Hepatocyte (in vitro differentiated cells): ENCODE results near the gene TXN2.

ENCODE experiments used
- EZH2 ChIP-seq: fragments of 200-600 bp; sonication (generic); IDR thresholded peaks from 2 replicates; pipeline ENCODE4 v1.6.1; 2016; ENCODE audit warnings: antibody characterized with exemption, mild to moderate bottlenecking, borderline replicate concordance
- EZH2phosphoT487 ChIP-seq: fragments of 200-600 bp; sonication (generic); IDR thresholded peaks from one replicate; pipeline ENCODE4 v1.6.1; 2018; ENCODE audit warnings: antibody characterized with exemption, mild to moderate bottlenecking, low read depth, moderate library complexity; ENCODE audit not compliant: unreplicated experiment, severe bottlenecking
- TF ChIP-seq, protein P1 (sequence below): fragments of 200-600 bp; sonication (generic); IDR thresholded peaks from 2 replicates; pipeline ENCODE4 v1.5.1; 2016; ENCODE audit warnings: antibody characterized with exemption, mild to moderate bottlenecking; ENCODE audit not compliant: poor library complexity

DNA sequence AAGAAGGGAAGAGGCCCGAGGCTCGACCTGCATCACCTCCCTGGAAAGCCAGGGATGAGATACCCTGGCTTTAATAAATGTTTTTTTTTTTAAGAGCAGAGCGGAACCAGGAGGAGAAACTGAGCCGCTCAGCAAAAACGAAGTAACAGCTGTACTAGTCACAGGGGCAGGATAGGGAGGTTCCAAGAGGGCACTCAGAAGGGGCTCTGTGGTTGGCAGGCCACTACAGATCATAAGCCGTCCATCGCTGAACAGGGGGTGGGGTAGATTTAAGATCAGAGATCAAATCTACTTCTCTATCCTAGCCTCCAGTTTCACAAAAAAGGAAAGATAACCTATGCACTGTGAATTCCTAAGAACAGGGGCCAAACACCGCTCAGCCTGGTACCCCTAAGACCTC is 46.9 kb upstream of the TXN2 start:
- TF ChIP-seq, protein P1, sequence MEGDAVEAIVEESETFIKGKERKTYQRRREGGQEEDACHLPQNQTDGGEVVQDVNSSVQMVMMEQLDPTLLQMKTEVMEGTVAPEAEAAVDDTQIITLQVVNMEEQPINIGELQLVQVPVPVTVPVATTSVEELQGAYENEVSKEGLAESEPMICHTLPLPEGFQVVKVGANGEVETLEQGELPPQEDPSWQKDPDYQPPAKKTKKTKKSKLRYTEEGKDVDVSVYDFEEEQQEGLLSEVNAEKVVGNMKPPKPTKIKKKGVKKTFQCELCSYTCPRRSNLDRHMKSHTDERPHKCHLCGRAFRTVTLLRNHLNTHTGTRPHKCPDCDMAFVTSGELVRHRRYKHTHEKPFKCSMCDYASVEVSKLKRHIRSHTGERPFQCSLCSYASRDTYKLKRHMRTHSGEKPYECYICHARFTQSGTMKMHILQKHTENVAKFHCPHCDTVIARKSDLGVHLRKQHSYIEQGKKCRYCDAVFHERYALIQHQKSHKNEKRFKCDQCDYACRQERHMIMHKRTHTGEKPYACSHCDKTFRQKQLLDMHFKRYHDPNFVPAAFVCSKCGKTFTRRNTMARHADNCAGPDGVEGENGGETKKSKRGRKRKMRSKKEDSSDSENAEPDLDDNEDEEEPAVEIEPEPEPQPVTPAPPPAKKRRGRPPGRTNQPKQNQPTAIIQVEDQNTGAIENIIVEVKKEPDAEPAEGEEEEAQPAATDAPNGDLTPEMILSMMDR, result no peak
- TF ChIP-seq EZH2, result no peak
- TF ChIP-seq EZH2phosphoT487, result no peak
